Measurements from ENCODE around the gene GALNTL6.

DNA sequence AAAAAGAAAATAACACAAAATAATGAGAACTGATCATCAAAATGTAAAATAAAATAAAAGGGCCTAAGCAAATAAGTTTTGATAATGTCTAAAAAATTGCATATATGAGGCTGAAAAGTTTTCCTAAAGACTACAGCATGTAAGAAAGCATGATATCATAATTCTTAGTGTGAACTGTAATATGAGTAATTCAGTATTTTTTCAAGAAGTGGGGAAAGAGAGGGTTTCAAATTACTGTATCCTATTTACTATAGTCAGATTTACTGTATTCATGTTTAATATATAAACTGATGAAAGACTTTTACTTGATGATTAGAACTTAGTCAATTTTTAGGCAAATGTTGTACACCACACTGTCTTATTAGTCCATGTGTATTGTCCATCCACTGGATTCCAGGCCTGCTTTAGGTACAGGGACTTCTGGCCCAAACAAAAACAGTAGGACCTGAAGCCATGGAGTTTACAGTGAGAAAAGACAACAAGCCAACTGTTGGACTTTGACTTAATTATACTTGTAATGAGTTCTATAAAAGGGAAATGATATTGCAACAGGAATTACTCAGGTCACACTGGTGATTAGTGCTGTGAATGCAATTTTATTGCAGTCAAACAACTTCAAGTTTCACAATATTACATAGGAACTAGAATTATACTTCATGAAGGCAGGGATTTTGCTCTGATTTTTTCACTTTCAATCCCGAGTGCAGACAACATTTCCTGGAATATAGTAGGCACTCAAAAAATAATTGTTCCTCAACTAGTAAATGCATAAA lies 837.7 kb downstream of the GALNTL6 start:
- TF ChIP-seq, protein P1, sequence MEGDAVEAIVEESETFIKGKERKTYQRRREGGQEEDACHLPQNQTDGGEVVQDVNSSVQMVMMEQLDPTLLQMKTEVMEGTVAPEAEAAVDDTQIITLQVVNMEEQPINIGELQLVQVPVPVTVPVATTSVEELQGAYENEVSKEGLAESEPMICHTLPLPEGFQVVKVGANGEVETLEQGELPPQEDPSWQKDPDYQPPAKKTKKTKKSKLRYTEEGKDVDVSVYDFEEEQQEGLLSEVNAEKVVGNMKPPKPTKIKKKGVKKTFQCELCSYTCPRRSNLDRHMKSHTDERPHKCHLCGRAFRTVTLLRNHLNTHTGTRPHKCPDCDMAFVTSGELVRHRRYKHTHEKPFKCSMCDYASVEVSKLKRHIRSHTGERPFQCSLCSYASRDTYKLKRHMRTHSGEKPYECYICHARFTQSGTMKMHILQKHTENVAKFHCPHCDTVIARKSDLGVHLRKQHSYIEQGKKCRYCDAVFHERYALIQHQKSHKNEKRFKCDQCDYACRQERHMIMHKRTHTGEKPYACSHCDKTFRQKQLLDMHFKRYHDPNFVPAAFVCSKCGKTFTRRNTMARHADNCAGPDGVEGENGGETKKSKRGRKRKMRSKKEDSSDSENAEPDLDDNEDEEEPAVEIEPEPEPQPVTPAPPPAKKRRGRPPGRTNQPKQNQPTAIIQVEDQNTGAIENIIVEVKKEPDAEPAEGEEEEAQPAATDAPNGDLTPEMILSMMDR (IDR thresholded peaks at IDR 0.05; ENCODE audit: extremely low read depth in 1 of 2, insufficient read depth in 1 of 2, low read depth in 1 of 2, low read length in 2 of 2), result no peak
- TF ChIP-seq EZH2 (IDR thresholded peaks at IDR 0.05; ENCODE audit: borderline replicate concordance, low read depth, low read length, severe bottlenecking), result no peak
- TF ChIP-seq POLR2A (IDR thresholded peaks at IDR 0.05; ENCODE audit: low read depth, low read length), result no peak
- TF ChIP-seq, protein P2, sequence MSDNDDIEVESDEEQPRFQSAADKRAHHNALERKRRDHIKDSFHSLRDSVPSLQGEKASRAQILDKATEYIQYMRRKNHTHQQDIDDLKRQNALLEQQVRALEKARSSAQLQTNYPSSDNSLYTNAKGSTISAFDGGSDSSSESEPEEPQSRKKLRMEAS (IDR thresholded peaks at IDR 0.05; ENCODE audit: insufficient read depth, insufficient read length), result no peak
- TF ChIP-seq POLR2AphosphoS5 (IDR thresholded peaks at IDR 0.05; ENCODE audit: insufficient read depth, low read depth, low read length), result no peak
- no peak for TF ChIP-seq JUN (IDR thresholded peaks at IDR 0.05; ENCODE audit: borderline replicate concordance, insufficient read depth, insufficient read length, low read depth)
- TF ChIP-seq GATA2 (IDR thresholded peaks at IDR 0.05; ENCODE audit: insufficient read depth, insufficient read length, low read depth, low read length), result no peak
- no peak for TF ChIP-seq FOS (IDR thresholded peaks at IDR 0.05; ENCODE audit: borderline replicate concordance, insufficient read depth, low read length)
- TF ChIP-seq MYC (IDR thresholded peaks at IDR 0.05; ENCODE audit: low read depth, low read length), result no peak

Data from endothelial cell of umbilical vein (primary cell).